ENCODE measurements around the gene ADAT1. TPM values are rescaled to one million over a fixed set of nuclear protein-coding genes. Genes with fewer than 3 reads are reported as not detected.
"Not testable (repeated sequence)": the region's sequence is repeated elsewhere in the genome, so short reads cannot be mapped to it uniquely, and the experiment has no call there.

The ADAT1 gene
- total RNA-seq, 1 experiment from 2014 or later: 121 TPM

DNA sequence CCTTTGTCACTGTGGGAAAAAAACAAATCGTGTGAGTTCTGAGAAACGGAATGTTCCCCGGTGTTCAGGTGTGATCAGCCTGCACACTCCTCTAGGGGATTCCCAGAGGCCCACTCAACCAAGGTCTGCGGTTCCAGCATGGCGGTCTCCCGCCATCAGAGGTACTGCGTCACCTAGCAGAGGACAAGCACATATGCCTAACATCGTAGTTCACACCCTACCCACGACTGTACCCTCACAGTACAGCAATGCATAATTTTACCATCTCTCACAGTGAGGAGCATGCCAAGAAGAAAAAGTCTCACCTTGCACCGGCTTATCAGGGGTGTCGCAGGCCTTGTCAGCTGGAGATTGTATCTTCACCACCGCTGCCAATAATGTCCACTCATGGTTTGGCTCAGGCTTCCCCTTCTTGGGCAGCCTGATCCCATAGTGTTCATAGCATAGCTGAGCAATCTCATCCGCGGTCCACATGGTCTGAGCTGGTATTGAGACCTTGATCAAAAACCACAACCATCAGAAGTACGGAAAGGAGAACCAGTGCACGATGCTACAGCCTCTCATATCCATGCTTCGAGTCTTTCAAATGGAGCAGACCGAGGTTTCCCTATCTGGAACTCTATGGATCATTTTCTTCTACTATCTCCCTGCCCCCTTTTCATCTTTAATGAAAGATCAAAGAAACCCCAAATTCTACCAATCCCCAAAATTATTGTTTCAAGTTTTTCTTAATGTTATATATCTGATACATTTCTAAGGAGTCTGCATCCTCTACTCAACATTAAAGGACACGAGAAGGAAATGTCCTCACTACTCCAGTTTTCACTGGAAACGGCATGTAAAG, 2.5 kb downstream of the ADAT1 start:
- no peak for DNase-seq (ENCODE audit: low read depth)

DNA sequence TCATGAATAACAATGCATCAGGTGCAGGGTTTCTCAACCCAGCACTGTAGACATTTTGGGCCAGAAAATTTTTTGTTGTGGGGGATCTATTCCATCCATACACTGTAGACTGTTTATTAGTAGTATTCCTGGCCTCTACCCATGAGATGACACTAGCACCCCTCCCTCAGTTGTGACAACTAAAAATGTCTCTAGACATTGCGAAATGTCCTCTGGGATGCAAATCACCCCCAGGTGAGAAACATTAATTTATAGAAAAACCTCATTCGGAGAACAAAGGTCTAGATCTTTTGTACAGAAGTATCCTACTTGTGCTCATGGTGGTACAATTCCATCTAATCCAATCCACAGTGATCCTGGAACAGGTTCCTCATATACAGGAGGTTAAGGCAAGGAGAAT, 4.3 kb downstream of the ADAT1 start:
- DNase-seq (ENCODE audit: low read depth): no peak

DNA sequence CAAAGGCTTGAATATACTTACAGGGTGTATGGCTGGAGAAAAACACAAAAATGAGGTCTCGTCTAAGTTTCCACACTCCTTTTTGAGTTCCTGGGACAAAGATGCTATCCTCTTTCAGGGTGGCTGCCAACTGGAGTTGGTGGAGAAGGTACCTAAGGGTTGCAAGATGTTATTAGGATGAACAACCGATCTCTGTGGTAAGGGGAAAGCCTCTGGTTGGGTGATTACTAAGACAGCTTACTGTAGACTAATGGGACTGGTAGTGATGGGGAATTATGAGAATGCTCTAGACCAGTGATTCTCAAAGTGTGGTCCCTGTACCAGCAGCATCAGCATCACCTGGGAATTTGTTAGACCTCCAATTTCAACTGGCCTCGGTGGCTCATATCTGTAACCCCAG, 6.0 kb downstream of the ADAT1 start:
- DNase-seq (ENCODE audit: low read depth): no peak

DNA sequence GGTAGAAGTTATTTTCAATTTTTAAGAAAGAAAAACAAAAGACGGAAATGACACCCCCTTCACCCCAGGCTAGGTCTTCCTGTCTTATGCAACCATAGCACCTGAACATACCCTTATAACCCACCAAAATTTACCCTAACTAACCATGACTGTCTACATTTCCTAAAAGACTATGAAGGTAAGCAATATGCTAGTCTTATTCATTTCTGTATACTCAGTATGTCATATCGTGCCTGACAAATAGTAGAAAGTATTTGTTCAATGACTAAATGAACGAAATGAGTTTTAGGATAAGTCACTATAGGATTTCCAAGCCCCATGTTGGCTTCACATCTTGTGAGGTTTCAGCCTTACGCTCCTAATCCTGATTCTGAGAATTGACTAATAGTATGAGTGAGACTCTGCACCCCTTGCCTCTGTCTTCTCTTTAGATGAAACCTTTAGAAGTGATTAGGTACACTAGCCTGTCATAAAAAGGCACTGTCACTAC, 6.5 kb downstream of the ADAT1 start:
- DNase-seq (ENCODE audit: low read depth): no peak

DNA sequence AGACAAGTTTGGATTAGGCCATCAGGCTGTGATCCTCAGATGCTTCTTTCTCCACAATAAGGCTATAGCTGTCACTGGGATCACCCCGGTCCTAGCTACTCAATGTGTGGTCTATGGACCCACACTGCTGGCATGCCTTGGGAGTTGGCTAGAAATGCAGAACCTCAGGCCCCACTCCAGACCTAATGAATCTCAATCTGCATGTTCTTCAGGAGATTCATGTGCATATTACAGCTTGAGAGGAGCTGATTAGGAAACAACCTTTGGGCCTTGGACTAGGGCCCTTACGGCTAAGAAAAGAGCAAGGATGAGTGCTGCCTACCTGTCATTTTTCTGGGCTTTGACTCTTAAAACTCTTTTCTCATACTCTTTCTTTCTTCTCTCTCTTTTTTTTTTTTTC, 7.5 kb downstream of the ADAT1 start:
- DNase-seq (ENCODE audit: low read depth): no peak

DNA sequence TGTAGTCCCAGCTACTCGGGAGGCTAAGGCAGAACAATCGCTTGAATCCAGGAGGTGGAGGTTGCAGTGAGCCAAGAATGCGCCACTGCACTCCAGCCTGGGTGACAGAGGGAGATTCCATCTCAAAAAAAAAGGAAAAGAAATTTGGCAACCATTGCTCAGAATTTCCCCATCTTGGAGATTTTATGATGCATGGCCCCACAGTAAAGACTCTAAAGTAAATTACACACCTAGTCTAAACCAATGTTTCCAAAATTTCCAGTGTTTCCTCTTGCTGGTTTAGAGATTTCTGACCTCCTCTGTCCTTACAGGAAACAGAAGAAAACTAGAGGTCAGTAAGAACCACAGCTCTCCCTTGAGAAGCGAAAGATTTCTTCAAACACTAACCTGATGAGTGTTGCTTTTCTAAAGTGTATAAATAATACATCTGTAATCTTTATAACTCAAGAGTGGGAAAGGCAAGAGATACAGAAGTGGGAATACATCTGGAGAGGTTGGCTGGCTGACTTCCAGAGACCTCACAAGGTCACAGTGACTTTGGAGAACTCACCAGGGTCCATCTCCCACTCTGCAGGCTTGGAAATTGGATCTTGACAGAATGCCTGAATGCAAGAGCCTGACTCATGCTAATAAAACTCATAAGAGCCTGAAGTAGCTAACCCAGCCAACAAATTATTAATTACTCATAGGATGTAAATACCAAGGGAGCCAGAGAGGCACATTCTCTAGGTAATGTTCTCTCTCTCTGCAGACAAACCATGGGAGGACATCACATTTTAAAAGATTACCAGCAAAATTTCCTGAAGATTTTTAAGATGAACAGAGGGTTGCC, 8.8 kb downstream of the ADAT1 start:
- DNase-seq (ENCODE audit: low read depth): peak; percentile 62

DNA sequence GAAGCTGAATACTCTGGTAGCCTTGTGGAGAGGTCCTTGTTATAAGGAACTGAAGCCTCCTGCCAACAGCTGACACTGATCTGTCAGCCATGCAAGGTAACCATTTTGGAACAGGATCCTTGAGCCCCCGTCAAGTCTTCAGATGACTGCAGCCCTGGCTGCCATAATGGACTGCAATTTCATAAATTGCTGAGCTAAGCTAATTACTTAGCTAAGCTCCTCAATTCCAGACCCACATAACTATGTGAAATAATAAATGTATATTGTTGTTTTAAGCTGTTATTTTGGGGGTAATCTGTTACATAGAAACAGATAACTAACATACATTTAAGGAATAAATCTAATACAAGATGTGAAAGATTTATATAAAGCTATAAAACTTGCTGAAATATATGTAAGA, 16.6 kb downstream of the ADAT1 start:
- DNase-seq (ENCODE audit: low read depth): no peak

DNA sequence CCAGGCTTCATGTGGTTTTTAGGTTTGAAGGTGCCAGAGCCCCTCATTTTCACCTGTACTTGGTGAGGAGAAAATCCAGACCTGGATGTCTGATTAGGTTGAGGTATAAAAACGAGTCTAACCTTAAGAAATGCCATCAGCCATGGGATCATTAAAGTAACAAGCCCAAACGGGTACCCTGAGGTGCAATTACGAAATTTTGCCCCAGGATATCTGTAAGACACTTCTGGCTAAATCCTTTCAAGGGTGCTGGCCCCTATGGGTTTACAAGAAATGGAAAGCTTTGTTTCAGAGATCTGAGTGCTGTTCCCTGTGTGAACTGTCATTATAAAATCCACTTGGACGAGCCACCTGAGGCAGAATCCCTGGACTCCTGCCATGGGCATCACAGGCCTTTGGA, 19.8 kb downstream of the ADAT1 start:
- DNase-seq (ENCODE audit: low read depth): no peak

DNA sequence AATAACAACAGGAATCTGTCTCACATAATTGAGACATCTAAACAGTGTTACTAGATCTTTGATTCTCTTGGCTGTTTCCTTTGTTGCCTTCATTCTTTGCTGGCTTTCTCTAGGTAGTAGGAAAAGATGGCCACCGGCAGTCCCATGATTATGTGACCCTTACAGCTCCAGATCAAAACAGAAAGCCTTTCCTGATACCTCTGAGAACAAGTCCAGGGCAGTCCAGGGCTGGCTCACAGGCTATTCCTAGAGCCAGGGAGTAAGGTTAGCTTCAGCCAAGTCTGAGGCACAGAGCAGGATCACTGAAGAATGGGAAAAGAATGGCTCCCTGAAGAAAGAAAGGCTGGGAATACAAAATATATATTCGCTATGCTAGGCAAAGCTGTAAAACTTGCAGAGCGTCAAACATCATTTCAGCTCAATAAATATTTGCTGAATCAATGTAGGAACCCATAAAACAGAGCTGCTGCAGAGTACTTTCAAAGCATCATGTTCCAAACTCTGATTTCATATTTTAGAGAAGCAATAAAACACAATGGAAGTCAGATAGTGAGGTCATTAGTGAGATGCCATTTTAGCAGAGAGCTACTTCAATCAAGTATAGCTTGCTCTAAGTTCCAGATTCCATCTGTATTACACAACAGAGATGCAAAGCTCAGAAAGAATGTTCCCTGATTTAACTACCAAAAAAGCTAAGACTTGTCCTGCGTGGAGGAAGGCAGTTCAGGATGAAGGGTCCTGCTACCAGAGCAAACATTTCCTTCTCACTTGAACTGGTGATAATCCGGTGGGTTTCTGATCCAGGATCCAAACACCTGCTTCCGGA, 23.4 kb downstream of the ADAT1 start:
- no peak for DNase-seq (ENCODE audit: low read depth)

DNA sequence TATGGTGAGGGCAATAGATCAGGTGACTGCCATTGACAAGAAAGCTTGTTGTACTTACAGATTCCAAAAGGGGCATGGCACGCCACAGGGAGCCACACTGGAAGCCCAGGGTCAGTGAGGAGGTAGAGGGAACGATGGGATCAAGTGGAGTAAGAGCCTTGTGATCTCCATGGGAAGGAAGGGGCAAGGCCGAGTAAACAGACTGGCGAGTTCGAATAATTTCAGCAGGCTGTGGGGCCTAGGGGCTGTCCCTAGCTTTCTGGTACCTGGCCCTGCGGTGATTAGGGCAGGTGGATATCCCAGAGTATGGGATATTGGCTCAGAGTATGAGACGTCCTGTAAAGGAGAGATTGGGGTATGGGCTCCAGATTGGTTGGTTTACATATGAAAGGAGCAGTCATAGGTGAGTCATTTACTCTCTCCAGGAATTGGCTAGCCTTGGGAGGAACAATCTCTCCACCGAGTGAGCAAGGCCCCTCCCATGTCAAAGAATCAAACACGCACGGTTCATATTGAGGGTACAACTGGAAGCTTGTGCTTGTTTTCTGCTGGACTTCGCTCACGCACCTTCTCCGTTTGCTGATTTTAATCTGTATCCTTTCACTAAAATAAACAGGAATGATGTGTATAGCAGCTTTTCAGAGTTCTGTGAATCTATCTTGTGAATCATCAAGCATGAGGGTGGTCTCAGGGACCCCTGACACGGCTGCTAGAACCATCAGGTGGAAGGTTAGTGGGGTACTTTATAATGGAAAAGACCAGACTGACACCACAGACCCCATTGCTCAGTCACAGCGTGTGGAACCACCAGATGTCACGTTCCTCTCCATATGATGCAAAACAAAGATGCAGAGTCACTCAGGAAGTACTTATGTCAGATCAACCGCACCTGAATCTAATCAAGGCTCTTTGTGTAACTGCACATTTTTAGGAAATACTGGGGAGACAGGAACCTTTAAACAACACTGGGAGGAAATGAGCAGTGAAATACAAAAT, 29.0 kb downstream of the ADAT1 start:
- peak; percentile 60 for DNase-seq (ENCODE audit: low read depth)

DNA sequence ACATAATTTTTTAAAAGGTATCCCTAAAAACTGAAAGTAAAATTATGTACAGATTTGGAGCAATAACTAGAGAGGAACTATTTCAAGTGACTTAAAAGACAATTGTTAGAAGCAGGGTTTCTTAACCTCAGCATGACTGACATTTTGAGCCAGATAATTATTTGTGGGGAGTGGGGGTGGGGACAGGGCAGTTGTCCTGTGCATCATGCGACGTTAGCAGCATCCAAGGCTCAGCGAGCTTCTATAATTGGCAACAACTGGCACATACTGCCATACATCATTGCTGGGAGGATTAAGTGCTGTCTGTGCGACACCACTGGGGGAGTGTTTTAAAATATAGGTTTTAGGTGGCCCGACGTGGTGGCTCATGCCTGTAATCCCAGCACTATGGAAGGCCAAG, 29.8 kb downstream of the ADAT1 start:
- DNase-seq (ENCODE audit: low read depth): no peak

DNA sequence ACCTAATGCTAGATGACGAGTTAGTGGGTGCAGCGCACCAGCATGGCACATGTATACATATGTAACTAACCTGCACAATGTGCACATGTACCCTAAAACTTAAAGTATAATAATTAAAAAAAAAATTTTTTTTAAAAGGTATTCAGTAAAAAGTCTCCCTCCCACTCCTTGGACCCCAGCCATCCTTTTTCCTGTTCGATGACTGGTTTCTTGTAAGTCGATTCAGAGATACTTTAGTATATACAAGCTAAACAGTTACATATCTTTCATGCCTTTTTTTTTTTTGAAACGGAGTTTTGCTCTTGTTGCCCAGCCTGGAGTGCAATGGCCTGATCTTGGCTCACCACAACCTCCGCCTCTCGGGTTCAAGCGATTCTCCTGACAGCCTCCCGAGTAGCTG, 31.2 kb downstream of the ADAT1 start:
- DNase-seq (ENCODE audit: low read depth): not testable (repeated sequence)

DNA sequence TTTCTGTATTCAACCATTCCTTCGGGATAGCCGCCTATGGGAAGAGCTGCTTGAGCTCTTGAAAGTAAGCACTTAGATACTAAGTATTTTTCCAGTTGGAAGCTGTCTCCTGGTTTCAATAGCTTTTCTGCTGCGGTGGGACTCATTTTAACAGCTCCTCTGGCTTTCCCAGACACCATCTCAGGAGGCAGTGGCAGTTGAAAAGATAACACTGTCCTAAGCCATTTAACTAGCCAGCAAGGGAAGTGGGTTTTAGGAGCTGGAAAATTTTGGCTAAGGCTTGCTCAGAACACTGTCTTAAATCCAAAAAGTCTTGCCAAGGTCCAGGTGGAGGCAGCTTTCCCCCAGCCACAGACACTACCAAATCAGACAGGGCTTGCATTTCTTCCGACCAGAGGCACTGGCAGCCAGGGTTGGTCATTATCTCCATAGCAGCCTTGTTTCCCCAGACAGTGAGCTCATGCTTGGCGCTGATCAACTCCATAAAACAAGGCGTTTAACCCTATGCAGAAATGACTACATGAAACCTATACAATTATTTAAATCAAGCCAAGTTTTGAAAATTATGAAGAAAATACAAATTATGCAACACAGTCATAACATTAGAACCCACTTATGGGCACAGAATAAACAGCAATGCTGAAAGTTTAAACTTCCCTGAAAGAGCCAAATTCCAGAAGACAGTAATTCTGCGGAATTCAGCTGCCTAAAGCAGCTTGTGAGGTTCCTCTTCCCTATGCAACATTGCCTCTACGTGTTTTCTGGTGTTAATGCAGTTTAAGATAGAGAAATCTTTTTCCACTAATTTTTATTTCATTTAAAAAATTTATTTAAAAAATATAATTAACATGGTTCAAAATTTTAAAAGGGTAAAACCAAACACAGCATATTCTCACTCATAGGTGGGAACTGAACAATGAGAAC, 31.9 kb downstream of the ADAT1 start:
- no peak for DNase-seq (ENCODE audit: low read depth)

DNA sequence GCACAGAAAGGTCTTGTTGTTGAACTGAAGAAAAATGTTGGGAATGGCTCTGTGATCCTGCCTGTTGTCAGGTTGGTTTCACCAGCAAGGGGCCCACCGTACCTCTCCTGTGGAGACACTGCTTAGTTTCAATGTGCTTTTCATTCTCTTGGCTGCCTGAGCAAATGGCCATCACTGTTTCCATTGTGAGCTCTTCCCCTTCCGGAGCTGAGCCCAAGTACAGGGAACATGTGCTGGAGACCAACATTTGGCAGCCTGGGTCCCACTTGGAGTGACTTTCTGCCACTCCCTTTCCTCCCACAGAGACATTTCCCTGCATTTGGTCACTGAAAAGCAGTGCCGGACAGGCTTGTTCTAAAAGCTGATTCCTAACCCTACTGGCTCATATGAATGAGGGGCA, 33.8 kb downstream of the ADAT1 start:
- DNase-seq (ENCODE audit: low read depth): no peak

DNA sequence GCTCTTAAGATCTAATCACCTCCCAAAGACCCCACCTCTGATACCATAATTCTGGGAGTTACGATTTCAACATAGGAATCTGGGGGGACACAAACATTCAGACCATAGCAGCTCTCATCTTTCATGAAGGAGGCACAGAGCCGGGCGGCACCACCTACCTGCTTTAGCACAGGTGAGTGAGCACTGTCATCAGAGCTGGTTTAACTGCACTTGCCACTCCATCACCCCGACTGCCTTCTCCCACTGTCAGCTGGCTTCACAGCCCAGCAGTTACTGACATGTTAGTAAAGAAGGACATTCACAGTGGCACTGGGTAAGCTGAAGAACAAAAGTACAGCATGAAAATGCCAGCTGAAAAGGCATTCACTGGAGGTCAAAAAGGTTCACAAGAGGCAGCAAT, 34.4 kb downstream of the ADAT1 start:
- no peak for DNase-seq (ENCODE audit: low read depth)

DNA sequence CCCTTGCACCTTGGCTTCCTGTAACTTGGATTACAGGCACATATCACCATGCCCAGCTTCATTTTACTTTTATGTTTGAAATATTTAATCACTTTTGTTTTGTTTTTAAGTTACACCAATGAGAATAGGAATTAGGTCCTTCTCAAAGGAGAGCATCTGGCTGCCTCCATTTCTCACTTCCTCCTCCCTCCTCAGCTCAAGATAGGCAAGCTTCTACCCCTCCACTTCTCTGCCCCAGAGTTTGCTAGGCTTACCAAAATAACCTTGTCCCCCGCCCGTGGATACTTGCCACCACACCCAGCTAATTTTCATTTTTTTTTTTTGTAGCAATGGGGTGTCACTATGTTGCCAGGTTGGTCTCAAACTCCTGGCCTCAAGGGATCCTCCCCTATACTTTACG, 39.0 kb downstream of the ADAT1 start:
- no peak for DNase-seq (ENCODE audit: low read depth)

DNA sequence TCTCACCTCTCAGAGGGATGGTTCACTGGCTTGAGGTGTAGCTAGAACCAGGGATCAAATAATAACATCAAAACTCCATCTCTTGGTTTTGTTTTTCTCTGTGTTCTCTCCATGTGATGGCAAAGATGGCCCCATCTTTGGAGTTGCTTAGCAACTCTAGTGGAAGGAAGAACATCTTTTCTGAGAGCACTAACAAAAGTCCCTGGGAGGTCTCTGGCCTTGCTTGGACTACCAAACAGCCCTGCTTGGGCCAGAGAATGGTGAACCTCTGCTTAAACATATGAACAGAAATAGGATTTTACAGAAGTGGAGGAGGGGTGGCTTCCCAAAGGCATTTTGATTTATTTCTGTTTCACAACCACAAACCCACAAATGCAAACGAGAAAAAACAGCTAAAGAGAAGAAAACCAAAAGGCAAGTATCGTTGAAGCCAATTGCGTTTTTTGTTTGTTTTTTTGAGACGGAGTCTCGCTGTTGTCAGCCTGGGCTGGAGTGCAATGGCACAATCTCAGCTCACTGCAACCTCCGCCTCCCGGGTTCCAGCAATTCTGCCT, 43.7 kb downstream of the ADAT1 start:
- DNase-seq (ENCODE audit: low read depth): no peak

DNA sequence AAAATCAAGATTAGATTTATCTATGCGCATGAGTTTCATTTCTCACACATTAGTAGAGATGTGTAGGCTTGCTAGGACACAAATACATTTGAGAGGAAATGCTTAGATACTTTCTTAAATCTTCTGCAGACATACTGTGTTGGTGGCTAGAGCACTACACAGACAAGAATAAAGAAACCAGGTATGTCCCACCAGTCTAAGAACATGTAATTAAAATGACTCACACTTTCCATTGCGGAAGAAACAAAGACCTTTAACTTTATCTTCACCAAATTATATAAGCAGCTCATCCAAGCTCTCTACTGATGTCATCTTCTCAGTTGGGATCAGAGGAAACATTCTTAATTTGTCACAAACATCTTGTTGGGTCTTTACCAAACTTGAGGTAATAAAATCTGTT, 44.4 kb downstream of the ADAT1 start:
- peak; percentile 25 for DNase-seq (ENCODE audit: low read depth)

DNA sequence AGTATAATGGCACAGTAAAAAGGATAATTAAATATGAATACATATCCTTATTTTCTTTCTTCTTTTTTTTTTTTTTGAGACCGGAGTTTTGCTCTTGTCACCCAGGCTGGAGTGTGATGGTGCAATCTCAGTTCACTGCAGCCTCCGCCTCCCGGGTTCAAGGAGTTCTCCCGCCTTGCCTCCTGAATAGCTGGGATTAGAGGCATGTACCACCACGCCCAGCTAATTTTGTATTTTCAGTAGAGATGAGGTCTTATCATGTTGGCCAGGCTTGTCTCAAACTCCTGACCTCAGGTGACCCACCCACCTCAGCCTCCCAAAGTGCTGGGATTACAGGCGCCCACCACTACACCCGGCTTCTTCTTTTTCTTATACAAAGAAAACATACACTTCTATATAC, 44.9 kb downstream of the ADAT1 start:
- no peak for DNase-seq (ENCODE audit: low read depth)
